HG02870 (cell line): Measurements from ENCODE around the gene OPRM1.
"Not testable (repeated sequence)": the region's sequence is repeated elsewhere in the genome, so short reads cannot be mapped to it uniquely, and the experiment has no call there.

Experiments used
- ATAC-seq: cut with Tn5 transposase; IDR thresholded peaks from one replicate; pipeline ENCODE4 v1.9.1; 2021; ENCODE audit warnings: mild to moderate bottlenecking, moderate library complexity; ENCODE audit not compliant: unreplicated experiment

OPRM1 gene

DNA sequence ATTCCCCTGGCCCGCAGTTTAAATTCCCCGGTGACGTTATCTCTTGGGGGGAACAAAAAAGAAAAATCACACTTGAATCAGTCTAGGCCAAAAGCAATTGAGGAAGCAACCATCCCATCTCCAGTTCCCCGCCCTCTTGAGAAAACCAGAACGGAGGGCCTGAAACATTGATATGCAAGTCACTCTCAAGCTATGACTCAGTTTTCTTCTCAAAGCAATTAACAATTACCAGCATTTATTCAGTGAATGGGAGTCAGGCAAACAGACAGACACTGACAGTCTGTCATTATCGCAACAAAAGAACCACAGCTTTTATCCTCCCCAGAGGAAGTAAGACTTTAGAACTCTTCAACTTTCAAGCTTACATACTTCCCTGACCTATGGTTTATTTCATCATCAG, 100.9 kb downstream of the OPRM1 start:
- ATAC-seq: no peak

DNA sequence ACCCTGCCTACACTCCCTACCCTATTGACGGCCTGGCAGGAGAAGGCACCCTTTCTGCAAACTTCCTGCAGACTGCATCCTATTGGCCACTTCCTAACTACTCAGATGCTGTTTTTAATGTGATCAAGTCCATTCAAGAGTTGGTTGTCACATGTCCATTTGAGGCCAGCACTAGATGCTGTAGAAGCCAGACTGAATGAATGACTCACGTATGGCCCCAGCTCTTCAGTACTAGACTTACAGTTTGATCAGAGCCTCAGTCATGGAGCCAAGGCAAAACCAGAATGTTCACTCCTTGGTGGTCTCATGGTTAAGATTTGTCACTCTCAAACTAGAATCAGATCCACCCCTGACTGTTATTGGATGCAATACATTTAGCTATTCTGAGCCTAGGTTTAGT, 101.7 kb downstream of the OPRM1 start:
- ATAC-seq: no peak

DNA sequence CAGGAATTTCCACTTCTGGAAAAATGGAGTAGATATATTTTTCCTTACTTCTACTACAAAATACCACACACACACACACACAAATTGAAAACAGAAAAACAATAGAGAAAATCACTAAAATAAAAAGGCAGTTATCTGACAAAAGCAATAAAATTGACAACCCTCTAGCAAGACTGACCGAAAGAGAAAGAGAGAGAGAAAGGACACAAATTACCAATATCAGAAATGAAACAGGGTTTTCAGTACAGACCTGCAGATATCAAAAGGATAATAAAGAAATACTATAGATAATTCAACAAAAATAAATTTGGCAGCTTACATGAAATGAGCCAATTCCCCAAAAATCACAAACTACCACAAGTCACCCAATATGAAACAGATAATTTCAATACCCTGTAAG, 104.7 kb downstream of the OPRM1 start:
- no peak for ATAC-seq

DNA sequence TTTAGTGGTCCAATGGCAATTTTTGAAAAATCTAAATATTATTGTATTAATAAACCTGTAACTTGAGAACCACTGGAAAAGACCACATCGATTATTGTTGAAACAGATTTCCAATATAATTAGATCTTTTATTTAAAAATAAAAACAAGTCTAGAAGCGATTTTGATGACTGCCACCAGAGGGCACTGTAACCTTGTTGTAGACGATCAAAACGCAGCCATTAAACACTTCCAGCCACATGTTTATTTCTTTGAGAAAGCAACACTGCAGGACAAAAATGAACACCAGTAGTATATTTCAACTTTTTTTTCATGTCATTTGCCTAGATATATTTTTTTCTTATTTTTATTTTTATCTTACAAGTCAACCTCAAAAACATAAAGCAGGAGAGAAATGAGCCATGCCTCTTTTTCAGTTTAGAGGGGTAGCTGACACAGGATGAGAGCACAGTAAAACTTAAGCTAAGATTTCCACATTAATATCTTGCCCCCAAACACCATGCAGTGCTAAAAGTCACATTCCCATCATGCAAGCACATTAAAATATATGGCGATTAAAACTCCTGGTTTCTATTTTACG, 115.4 kb downstream of the OPRM1 start:
- no peak for ATAC-seq

DNA sequence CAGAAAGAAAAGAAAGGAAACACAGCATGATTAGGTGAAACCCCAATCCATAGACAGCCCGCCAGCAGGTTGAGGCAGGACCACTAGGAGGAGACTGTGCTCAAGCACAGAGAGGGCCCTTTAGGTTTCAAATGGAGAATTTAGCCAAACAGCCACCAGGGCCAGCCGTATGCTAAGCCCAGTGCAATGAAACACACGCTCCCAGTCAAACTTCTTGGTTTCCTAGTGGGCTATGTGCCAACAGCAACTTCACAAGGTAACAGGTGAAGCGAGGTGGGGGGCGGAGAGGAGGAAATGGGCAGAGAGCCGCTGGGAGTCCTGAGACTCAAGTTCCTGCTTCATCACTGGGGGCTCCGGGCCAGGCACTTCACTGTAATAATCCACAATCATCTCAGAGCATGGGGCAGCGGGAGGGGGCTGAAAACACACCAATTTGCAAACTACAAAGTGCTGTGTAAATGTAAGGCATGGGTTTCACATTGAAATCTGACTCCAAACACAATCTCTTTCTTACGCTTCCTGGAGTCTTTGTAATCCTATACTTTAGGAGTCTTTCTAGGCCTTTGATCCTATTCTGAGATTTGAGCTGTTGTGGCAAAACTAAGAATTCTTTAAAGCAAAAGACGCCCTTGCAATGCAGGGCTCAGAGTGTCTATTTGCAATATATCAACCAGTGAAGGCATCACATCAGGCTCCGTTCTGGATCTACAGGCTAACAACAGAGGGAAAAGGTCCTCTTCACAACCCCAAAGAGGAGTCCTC, 117.3 kb downstream of the OPRM1 start:
- ATAC-seq: peak; percentile 71

DNA sequence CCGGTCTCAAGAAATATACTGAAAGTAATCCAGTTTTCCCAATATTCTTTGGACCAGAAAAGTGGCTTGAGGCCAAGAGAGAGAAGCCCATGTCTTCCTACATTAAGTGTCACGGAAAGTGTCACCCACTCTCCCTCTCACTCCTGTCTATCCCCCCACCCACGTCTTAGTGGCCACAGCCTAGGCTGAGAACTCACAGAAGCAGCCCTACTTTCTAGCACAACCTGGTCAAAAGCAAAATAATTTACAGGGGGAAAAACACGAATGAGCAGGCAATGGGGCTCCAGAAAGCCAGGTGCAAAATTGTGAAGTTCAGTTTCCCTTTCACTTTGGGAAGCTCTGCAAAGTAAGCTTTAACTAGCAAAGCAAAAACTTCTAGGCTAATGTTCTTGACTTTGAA, 118.0 kb downstream of the OPRM1 start:
- no peak for ATAC-seq

DNA sequence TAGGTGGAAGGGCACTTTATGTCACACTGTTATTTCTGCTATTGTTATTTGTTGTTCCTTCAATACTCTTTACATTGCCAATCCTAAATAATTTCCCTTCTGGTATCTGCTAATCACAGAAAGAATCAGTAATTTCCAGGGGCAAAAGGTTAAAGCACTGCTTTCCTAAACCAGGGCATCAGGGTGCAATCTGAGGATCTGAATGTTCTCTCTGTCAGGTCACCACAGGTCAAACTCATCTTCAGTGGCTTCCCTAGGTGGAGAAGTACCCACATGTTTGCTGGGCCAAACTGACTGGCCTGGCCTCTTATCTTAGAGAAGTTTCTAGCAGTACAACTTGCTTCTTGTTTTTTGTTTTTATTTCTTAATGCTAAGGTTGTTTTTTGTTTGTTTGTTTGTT, 118.7 kb downstream of the OPRM1 start:
- no peak for ATAC-seq

DNA sequence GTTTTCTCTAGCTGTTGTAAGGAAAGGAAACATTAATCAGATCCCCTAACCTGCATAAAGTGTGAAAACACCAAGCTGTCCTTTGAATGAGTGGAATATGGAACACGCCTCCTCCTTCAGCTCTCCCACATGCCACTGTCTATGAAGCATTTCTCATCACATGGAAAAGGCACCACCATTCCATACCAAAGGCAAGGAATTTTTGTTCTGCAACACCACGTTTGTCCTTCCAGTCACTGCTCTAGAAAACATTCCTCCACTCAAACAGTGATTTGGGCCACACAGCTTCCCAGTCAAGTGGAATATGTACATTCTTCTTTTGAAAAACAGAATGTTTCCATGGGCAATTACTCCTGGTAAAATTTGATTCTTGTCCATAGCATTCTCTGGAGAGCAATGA, 120.1 kb downstream of the OPRM1 start:
- ATAC-seq: no peak

DNA sequence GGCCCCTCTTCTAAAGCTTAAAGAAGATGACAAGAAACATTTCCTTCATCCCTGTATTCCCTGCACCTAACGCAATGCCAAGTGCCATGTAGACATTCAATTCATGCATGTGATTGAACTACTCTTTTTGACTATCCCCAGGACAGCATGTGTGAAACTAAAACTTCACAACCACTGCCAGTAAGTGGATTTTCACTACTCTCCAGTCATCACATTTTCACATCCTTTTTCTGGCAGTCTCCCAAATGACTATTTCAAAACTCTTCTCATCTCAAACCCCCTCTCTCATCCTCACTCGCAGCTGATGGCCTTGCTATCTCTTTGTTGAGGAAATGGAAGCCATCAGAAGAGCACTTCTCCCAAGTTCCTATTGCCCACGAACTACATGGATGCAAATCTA, 122.6 kb downstream of the OPRM1 start:
- peak; percentile 89 for ATAC-seq

DNA sequence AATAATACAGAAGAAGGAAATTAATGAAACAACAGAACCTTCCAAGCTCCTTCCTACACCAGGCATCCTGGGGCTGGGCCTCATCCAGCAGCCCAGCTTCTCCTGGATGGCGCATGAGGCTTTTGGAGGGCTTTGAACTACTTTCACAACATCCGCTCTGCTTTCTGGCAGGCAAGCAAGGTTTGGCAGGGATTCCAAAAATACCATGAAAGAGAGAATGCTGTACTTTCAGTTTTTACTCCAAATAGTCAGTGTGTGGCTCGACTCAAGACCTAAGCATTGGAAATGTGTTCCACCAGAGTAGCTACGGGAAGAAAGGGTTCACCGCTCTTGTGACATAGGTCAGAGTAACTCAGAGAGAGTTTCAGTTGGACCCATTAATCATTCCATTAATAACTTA, 125.4 kb downstream of the OPRM1 start:
- ATAC-seq: no peak

DNA sequence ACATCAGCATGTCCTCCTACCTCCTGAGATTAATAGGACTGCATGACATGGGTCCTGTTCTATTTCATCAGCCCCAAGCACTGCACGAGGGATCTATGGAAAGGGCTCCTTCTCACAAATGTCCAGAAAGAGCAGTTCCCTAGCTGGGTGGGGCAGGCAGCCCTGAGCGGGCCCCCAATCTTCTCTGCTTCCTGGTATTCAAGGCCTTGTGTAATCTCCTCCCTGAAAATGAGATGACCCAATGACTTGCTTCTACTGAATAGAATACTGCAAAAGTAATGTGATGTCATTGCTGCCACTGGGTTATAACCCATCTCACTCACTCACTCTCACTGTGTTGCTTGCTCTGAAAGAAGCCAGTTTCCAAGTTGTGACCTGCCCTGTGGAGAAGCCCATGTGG, 126.4 kb downstream of the OPRM1 start:
- ATAC-seq: no peak

DNA sequence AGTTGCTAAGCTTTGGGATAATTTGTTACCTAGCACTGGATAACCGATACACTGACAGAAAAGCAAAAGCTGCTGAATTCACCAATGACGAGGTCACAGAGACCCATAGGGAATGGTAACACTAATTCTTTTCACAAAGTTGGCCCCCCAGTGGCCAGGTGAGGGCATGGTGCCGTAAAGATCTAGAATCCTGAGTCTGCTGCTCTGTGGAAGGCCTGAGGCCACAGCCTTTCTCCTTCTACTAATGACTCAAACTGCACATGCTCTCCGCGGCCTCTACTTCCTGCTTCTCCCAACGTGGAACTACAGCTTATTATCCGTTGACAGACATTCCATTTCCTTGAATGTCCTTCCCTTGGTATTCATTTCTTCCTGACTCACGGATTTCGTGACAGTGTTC, 127.1 kb downstream of the OPRM1 start:
- ATAC-seq: no peak

DNA sequence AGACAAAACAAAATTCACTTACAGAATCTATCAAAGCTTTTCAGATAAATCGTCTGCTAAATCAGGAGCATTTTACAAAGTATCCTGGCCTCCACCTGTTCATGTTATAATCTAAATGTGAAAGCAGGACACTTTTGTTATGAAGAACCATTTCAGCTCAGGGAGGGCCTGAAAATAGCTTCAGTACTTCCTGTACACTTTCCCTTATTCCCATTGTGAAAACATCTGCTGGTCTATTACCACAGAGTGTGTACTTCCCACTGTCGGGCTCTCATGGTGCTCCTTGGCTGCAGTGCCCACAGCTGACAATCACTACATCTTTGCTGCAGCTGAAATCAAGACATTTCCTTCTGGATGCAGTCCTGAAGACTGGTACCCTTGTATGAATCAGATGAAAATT, 128.1 kb downstream of the OPRM1 start:
- no peak for ATAC-seq

DNA sequence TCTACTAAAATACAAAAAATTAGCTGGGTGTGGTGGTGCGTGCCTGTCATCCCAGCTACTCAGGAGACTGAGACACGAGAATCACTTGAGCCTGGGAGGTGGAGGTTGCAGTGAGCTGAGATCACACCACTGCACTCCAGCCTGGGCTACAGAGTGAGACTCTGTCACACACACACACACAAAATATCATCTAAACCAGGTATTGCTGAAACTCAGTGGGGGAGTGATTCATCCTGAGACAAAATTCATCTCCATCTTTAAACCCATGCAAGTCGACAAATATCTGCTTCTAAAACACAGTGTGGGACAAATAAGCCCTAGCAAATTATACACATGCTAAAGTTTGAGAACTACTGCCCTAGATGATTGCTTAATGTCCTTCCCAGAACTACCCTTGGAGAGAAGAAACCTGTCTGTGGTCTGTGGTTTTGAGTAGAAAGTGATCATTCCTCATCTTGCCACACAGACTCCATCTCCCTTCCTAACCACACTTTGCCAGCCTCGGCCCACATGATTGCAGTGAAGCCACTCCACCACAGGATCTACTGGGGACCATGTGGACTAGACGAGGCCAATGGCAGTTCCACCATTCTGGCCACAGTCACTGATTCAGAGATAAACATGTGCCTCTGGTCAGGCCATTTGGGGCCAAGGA, 130.3 kb downstream of the OPRM1 start:
- no peak for ATAC-seq

DNA sequence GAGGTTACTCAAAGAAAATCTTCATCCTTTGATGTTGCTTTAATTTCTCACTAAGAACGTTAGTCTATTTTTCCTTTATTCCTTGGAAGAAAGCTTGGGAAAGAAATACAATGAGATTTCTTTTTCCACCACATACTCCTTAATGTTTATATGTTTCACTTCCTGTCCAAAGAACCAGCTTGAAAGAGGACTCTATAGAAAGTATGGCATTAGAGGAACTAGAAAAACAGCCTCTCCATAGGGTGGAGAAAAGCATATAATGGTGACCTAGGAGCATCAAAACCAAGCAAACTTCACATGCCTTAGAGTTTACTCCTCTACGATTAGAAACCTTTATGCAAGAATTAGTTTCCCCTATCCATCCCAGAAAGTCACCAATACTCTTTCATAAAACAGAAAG, 131.1 kb downstream of the OPRM1 start:
- no peak for ATAC-seq

DNA sequence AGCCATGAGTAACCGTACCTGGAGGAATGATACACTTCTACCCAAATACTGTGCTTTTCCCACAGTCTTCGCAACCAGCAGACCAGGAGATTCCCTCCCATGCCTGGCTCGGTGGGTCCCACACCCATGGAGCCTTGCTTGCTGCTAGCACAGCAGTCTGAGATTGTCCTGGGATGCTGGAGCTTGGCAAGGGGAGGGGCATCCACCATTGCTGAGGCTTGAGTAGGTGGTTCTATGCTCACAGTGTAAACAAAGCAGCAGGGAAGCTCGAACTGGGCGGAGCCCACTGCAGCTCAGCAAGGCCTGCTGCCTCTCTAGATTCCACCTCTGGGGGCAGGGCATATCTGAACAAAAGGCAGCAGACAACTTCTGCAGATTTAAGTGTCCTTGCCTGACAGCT, 133.4 kb downstream of the OPRM1 start:
- not testable (repeated sequence) for ATAC-seq

DNA sequence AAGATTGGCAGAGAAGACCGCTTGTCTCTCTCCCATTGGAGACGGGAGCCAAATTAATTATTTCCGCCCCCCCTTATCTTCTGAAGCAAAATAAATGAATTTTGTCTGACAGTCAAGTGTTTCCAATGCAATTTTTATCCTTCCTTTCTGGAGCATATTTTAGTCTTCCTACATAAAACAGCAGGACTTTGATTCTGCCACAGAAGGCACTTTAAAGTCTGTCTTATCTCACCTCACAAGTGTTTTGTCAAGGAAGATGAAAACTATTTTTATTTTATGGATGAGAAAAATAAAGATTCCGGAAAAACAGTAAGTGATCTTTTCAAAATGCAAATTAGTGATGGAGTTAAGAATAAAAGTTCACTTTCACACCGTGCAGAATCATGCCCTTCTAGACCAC, 140.4 kb downstream of the OPRM1 start:
- no peak for ATAC-seq

DNA sequence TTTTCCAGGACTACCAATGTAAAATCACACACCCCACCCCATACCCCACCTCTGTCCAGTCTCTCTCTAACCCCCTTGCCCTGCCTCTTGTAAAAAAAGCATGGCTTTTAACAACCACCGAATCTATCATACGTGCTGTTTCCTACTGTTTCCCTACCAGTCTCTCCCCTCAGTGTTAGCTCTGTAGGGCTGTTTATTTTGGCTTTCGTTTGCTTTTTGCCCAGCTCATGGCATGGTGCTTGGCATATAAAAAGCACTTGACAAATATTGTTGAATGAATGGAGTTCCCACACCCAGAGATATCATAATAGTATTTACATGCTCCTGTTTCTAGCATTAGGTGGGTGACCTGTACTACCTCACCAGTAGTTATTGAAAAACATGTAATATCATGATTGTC, 148.2 kb downstream of the OPRM1 start:
- ATAC-seq: no peak

DNA sequence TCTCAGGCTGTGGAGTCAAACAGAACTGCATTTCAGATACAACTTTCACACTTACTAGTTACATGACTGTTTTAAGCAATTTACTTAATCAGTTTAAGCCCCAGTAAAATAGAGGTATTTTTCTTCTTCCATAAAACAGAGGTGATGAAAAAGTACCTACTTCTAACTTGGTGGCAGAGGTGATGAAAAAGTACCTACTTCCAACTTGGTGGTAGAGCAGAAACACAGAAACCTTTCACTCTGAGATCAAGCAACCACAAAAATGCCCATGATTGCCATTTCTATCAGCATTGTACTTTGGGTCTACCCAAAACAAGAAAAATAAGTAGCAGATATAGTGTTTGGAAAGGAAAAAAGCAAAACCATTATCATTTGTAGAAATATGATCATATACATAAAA, 148.7 kb downstream of the OPRM1 start:
- no peak for ATAC-seq

DNA sequence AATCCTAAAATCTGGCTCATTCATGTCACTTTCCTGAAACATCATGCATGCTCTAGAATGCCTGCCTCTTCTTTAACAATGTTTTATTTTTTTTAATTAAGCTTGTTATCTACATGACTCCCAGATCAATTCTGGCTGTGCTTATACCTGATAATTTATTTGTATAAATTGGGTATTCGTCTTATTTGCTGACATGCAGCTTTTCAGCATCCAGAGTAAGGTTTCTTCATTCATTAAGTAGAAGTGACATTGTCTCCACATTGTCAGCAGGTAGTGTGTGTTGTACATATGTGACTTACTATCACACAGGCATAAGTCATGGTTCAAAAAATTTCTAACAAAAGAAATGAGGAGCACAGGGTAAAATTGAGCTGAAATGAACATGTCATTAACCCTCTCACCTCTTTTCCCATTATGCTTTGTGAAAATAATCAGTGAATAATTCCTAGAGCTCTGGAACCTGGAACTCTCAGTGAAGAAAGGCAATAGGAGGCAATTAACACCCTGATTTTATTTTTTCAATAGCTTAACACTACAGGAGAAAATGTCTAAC, 157.4 kb downstream of the OPRM1 start:
- ATAC-seq: no peak

DNA sequence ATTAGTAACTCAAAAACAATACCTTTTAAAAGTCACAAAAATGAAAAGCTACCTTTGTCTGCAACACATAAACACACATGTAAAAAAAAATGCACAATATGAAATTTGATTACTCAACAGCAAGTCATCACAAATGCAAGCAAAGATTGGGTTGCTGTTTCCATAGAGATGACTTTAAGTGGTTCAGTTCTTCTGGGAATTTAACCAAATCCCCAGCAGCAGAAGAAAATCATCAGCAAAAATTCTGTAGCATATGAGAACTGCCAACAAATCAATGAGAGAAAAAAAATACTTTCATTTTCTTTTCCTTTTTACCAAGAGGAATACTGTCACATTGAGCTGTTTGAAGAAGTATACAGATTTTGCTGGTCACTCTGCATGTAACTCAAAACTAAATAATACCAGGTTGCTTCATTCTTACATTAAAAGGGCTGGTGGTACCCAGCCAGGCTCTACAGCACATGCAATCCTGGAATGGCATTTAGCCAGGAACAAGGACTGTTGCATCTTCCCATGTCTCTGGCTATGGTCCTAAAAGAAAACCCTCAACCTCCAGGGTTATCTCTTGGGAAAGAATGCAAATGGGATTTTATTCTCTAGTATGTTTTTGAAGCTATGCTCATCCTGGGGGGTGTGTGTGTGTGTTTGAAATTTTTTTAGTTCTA, 158.3 kb downstream of the OPRM1 start:
- ATAC-seq: no peak

DNA sequence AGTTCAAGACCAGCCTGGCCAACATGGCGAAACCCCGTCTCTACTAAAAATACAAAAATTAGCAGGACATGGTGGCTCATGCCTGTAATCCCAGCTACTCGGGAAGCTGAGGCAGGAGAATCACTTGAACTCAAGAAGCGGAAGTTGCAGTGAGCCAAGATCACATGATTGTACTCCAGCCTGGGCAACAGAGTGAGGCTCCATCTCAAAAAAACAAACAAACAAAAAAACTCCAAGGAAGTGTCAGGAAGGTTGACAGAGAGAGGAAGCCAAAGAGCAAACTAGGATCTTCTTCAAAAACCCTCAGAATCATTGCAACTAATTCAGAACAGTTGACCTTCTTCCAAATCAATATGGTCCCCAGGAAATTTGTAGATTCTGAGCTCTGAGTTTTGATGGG, 162.6 kb downstream of the OPRM1 start:
- not testable (repeated sequence) for ATAC-seq
